ENCODE data around the gene PTPRK. TPM values are rescaled to one million over a fixed set of nuclear protein-coding genes. Genes with fewer than 3 reads are reported as not detected.

Gene PTPRK
- total RNA-seq (ENCODE audit: unreplicated experiment) = 50.3 TPM
- long read RNA-seq, partial matches to known transcripts = 1 of 1 reads
- long read RNA-seq, other reads (novel, unspliced or antisense) = 0 of 1 reads

DNA sequence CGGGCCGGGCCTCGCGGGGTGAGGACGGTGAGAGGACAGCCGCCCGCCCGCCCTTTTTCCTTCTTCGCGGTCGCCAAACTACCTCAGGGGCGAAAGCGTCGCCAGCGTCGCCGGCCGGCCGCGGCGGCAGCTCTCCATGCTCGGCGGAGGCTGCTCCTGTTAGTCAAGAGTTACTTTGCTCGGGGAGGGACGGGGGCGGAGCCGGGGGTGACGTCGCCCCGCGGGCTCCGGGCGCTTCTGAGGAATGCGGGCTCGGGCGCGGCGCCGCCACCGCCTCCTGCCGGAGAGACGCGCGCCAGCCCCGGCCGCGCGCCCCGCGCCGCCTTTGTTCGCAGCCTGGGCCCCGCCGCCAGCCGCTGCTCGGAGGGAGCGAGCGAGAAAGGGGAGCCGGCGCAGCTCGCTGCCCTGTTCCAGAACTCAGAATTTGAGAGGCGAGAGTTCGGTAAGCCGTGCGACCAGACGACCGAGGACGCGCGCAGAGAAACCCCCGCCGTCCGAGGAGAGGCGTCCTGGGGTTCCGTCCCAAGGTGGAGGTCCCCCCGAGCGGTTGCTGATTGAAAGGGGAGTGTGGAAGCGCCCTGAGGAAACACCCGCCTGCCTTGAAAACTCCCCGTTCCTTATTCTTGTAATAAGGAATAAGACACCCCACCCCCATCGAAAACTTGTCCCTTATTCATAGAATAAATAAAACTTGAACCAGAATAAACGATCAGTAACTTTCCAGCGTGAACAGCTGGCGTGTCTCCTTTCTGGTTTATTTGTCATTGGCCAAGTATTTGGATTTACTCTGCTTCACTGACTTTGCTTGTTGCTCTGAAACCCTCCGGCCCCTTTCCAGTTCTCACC is at the start of gene PTPRK:
PTPRK (minus strand) TSS at position 164 of the 846 bp plus-strand sequence. CDS start 241 bp downstream, outside the sequence.
- no peaks in the 10 kb centered on the region for H3K36me3 Mint-ChIP-seq (ENCODE audit: unreplicated experiment)

DNA sequence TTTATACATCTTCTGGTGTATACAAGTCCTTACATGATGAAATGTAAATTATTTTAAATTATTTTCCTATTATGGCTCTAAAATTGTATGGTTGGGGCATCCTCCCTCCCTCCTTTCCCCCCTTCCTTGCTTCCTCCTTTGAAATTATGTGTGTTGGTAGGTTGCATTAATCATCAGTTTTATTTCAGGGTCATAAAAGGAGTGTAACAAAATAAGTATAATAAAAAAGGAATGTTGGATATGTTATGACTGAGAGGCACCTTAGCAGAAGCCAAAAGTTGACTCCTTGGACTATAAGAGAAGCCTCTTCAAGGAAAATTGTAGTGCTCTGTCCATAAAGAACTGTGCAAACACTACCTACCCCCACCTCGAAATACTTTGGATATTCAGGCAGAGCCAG is 46.6 kb upstream of the PTPRK start:
- Mint-ChIP-seq H3K9me3 (ENCODE audit: unreplicated experiment) (no peaks in the 10 kb centered on the region), H3K27ac (ENCODE audit: unreplicated experiment) (no peak overlapping the region)
- no peak for DNase-seq

More for the DNA sequence above, at the start of gene PTPRK:
- peak; percentile 48 for TF ChIP-seq CTCF (IDR thresholded peaks at IDR 0.05; ENCODE audit: partially characterized antibody, unreplicated experiment)
- Mint-ChIP-seq H3K27me3 (ENCODE audit: unreplicated experiment) (peaks cover 8% of the 10 kb centered on the region), H3K27ac (ENCODE audit: unreplicated experiment) (peak within 1 kb of the TSS; percentile 98), H3K4me3 (ENCODE audit: unreplicated experiment) (peak within 1 kb of the TSS; percentile 97), H3K4me1 (ENCODE audit: low read depth, unreplicated experiment) (peaks cover 26% of the 10 kb centered on the region), H3K9me3 (ENCODE audit: unreplicated experiment) (peaks cover 17% of the 10 kb centered on the region)
- peak; percentile 95 for DNase-seq

DNA sequence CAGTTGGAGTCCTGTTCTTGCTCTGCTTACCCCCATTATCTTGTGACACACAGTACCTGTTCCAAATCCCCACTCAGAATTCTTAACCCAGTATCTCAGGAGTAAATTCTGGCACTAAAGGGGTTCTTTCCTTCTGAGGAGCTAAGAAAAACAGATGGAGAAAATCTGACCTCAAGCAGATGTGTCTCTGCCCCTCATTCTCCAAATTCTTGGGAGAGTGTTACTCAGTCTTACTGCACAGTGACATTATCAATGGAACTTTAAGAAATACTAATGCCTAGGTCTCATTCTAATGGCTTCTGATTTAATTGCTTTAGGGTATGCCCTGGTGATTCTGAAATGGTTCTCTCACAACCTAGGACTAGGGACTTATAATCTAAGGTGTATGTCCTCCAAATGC is 40.6 kb upstream of the PTPRK start:
- no peak for TF ChIP-seq CTCF (IDR thresholded peaks at IDR 0.05; ENCODE audit: partially characterized antibody, unreplicated experiment)
- no peak overlapping the region for H3K4me3 Mint-ChIP-seq (ENCODE audit: unreplicated experiment)
- H3K9me3 Mint-ChIP-seq (ENCODE audit: unreplicated experiment) = no peaks in the 10 kb centered on the region
- no peaks in the 10 kb centered on the region for H3K27me3 Mint-ChIP-seq (ENCODE audit: unreplicated experiment)
- no peaks in the 10 kb centered on the region for H3K36me3 Mint-ChIP-seq (ENCODE audit: unreplicated experiment)
- no peaks in the 10 kb centered on the region for H3K4me1 Mint-ChIP-seq (ENCODE audit: low read depth, unreplicated experiment)
- no peak for DNase-seq
- no peak overlapping the region for H3K27ac Mint-ChIP-seq (ENCODE audit: unreplicated experiment)

More for the DNA sequence above, 46.6 kb upstream of the PTPRK start:
- no peak overlapping the region for H3K4me3 Mint-ChIP-seq (ENCODE audit: unreplicated experiment)
- no peak for TF ChIP-seq CTCF (IDR thresholded peaks at IDR 0.05; ENCODE audit: partially characterized antibody, unreplicated experiment)
- H3K27me3 Mint-ChIP-seq (ENCODE audit: unreplicated experiment) = no peaks in the 10 kb centered on the region
- no peaks in the 10 kb centered on the region for H3K36me3 Mint-ChIP-seq (ENCODE audit: unreplicated experiment)
- no peaks in the 10 kb centered on the region for H3K4me1 Mint-ChIP-seq (ENCODE audit: low read depth, unreplicated experiment)

DNA sequence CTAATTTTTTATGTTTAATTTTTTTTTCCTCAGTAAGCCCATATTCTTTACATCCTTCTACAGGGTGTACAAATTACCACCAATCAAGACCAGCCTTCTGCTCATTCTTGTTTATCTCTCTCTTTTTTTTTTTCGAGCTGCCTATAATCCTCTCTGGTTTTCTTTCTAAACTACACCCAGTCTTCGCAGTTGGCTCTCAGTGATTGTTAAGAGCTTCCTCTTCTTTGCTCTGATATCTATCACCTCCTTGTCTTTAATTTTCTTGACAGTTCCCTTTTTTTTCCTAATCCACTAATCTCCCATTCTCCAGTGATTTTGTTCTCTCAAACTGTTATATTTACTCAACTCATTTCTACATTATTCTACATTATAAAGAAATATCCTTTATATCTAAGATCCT is 38.5 kb upstream of the PTPRK start:
- no peaks in the 10 kb centered on the region for H3K27me3 Mint-ChIP-seq (ENCODE audit: unreplicated experiment)
- H3K4me3 Mint-ChIP-seq (ENCODE audit: unreplicated experiment) = no peak overlapping the region
- no peak for DNase-seq
- H3K27ac Mint-ChIP-seq (ENCODE audit: unreplicated experiment) = no peak overlapping the region
- H3K9me3 Mint-ChIP-seq (ENCODE audit: unreplicated experiment) = no peaks in the 10 kb centered on the region
- no peaks in the 10 kb centered on the region for H3K4me1 Mint-ChIP-seq (ENCODE audit: low read depth, unreplicated experiment)
- no peak for TF ChIP-seq CTCF (IDR thresholded peaks at IDR 0.05; ENCODE audit: partially characterized antibody, unreplicated experiment)
- H3K36me3 Mint-ChIP-seq (ENCODE audit: unreplicated experiment) = no peaks in the 10 kb centered on the region

DNA sequence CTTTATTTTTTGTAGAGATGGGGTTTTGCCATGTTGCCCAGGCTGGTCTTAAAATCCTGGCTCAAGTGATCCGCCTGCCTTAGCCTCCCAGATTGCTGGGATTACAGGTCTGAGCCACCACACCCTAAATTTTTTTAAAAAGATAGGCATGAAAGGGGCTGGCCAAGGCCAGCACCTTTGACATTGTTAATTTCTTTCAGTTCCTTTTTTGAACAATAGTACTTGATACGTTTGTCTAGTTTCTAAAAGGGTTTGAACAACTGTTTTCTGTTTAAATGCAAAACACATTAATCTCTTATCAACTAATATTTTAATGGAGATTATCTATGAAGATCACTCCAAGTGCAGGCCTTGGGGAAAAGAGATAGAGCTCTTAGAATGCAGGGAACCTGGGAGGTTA is 37.6 kb upstream of the PTPRK start:
- no peaks in the 10 kb centered on the region for H3K36me3 Mint-ChIP-seq (ENCODE audit: unreplicated experiment)
- no peak for TF ChIP-seq CTCF (IDR thresholded peaks at IDR 0.05; ENCODE audit: partially characterized antibody, unreplicated experiment)
- H3K27me3 Mint-ChIP-seq (ENCODE audit: unreplicated experiment) = no peaks in the 10 kb centered on the region
- no peaks in the 10 kb centered on the region for H3K9me3 Mint-ChIP-seq (ENCODE audit: unreplicated experiment)
- DNase-seq = no peak
- no peak overlapping the region for H3K4me3 Mint-ChIP-seq (ENCODE audit: unreplicated experiment)
- no peaks in the 10 kb centered on the region for H3K4me1 Mint-ChIP-seq (ENCODE audit: low read depth, unreplicated experiment)
- H3K27ac Mint-ChIP-seq (ENCODE audit: unreplicated experiment) = no peak overlapping the region

Measured in glutamatergic neuron (in vitro differentiated cells).